ENCODE measurements around the gene ESYT1.
"Not testable (repeated sequence)": the region's sequence is repeated elsewhere in the genome, so short reads cannot be mapped to it uniquely, and the experiment has no call there.

ESYT1 gene

DNA sequence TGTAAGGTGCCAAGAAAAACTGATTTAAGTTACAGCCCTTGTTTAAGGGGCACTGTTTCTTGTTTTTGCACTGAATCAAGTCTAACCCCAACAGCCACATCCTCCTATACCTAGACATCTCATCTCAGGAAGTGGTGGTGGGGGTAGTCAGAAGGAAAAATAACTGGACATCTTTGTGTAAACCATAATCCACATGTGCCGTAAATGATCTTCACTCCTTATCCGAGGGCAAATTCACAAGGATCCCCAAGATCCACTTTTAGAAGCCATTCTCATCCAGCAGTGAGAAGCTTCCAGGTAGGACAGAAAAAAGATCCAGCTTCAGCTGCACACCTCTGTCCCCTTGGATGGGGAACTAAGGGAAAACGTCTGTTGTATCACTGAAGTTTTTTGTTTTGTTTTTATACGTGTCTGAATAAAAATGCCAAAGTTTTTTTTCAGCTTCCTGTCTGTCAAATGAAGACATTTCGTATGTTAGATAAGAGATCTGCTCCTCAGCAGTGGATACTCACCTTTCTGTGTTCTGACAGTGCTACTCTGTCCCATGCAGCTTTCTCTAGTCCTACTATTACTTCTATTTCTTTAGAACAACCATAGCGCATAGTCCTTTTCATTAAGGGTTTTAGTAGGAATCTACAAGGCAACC, 24.9 kb upstream of the ESYT1 start:
- DNase-seq (ENCODE audit: low read depth): no peak

DNA sequence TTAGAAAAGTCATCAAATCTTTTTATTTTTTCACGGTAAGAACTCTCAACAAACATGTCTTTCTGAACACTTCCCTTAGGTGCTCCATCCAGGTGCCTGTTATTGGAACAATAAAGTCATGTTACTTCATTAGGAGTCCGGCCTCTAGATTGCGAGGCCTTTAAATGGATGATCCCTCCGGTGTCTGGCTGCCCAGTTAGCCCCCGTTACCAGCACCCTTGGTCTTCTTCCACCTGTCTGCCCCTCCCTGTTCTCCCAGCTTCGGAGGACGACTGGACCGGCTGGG, 24.3 kb upstream of the ESYT1 start:
- no peak for DNase-seq (ENCODE audit: low read depth)

DNA sequence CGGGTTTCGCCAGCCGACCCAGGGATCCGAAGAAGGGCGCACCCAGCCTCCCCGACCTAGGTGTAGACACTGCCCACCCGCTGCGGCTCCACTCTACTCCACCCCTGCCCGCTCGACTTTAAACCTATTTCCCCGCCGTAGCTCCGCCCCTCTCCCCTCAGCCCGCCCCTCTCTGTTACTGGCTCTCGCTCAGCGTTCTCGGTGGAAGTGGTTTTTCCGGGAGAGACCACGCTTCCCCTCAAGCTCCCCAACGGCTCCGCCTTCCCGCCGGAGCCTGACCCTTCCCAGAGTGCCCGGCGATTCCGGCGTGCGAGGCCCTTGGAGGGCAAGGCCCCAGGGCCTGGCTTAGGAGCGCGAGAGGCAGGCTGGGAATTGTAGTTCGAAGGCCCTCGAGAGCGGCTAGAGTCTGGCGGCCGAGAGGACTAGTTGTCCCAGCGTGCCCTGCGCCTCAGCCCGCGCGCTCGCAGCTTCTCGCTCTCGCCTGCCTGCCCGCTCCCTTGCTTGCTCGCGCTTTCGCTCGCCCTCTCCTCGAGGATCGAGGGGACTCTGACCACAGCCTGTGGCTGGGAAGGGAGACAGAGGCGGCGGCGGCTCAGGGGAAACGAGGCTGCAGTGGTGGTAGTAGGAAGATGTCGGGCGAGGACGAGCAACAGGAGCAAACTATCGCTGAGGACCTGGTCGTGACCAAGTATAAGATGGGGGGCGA, 23.8 kb upstream of the ESYT1 start, which contains the start of gene PA2G4:
Gene PA2G4, plus strand, starts transcription at position 451 of the 706 bp plus-strand sequence. Its CDS starts 179 bp downstream, at position 630.
- peak; percentile 99 for DNase-seq (ENCODE audit: low read depth)

DNA sequence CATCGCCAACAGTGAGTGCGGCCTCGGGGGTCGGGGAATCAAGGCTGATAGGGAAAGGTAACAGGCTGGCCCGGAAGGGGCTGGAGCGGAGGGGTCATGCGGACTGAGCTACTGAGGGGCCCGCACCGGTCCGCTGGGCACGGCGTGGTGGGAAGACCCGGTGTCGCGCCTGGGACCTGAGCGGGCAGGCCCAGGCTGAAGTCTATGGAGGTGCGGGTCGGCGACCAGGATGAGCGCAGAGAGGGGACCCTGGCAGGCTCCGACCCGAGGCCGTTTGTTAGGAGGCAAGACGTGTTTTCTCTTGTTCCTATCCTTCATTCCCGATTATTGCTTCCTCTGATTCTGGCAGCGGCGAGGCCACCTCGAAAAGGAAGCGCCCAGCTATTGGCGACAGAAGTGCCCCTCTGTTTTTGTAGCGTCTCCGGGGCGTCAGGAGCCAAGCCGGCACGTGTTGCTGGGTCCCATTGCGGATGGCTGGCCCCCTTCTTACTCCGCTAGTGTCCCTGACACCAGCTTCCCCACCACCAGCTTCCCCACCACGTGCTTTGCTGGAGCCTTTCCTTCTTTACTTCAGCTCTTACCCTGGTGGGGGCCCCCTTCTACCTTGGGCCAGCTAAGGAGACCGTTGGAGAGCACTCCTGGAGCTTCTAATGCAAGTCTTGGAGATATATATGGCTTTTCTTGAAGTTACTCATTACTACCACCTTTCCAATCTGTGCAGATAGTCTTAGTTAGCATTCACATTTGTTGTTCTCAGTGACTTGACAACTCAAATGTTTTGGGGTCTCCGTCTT, 23.1 kb upstream of the ESYT1 start:
- DNase-seq (ENCODE audit: low read depth): peak; percentile 39

DNA sequence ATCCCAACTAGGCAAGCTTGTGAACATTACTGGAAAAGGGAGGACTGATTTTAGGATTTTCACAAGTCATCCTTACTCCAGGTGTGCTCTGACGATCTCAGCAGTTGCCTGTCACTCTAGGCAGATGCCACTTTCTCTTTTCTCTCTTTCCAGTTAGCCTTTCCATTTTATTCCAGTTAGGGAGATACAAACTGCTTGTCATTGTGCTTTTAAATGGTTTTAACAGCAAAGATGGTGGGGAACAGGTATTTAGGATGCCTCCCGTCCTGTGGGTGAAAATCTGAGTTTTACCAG, 22.5 kb upstream of the ESYT1 start:
- DNase-seq (ENCODE audit: low read depth): no peak

DNA sequence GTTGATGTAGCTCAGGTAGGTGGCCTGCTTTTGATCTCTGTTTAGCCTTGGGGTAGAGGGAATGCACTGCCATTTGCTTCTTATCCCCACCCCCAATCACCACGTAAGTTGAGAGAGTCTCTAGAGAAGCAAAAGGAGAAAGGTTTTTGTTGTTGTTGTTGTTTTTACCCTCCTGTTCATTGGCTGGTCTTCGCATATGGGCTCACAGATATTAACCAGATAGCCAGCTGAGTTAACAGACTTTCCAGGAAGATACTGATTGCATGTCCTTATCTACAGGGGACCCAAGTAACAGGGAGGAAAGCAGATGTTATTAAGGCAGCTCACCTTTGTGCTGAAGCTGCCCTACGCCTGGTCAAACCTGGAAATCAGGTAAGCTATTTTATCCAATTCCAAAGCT, 20.8 kb upstream of the ESYT1 start:
- DNase-seq (ENCODE audit: low read depth): no peak

DNA sequence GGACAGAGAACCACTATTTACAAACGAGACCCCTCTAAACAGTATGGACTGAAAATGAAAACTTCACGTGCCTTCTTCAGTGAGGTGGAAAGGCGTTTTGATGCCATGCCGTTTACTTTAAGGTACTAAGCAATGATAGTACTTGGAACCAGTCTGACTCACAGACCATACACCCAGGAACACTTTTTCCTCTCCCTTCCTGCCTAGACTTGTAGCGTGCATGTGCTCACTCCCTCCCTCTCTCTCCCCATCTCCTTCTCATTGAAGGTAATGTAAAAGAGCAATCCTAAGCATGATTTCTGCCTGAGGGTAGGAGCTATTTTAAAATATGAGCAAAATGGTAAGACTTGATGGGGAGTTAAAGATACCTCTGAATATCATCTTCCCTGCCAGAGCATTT, 17.5 kb upstream of the ESYT1 start:
- DNase-seq (ENCODE audit: low read depth): no peak

DNA sequence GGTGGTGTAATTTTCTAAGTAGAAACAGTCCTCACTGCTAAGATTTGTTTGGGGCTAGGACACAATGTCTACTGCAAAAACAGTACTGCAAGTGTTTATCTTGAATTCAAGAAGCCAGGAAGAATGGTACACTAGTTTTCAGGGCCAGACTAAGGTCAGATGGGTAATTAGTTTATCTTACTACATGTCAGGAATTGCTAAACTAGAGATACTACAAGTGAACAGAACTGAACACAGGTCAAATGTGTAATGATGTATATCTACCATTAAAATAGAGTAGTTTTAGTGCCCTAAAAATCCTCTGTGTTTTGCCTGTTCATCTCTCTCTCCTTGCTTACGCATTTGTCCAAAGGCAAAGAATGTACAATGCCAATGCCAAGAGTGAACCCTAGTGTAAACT, 14.0 kb upstream of the ESYT1 start:
- no peak for DNase-seq (ENCODE audit: low read depth)

DNA sequence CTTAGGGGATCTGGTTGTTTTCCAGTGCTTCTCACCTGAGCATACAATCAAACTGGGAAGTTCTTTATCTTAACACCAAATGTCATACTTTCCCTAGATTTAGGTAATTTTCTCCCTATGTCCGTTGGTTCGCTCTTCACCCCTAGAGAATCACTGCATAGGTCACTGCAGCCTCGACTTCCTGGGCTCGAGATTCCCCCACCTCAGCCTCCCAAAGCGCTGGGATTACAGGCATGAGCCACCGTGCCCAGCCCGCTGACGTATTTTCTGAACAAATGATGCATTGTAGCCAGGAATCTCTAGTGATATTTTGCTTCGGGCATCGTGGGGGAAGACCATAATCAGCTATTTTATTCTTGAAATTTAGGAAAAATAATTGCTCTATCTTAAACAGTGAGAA, 12.7 kb upstream of the ESYT1 start:
- peak; percentile 45 for DNase-seq (ENCODE audit: low read depth)

DNA sequence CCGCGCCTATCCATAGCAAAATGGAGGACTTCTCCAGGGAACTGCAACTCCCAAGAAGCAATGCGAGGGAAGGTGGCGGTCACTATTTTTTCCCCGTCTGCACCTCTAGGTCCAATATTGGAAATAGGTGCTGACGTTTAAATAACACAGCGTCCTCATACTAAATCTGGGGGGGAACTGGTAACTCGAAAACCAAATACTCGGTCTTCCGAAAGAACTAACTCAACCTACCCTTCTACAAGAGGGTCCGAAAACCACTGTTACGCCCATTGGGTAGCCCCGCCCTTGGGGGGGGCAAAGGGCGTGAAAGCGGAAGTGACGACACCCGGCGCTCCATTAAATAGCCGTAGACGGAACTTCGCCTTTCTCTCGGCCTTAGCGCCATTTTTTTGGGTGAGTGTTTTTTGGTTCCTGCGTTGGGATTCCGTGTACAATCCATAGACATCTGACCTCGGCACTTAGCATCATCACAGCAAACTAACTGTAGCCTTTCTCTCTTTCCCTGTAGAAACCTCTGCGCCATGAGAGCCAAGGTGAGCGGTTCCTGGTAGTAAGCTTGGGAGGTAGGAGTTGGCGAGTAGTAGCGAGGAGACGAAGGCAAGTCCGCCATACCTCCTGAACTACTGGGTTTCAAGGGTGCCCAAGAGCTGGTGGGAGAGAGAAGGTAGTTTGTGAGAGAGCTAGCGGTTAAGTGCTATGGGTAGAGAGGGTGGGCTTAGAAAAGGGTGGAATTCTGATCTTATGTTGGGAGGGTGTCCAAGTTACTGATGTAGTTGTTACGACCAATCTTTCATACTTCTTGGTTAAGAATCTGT, 11.6 kb upstream of the ESYT1 start, which contains the start of gene RPL41:
Gene RPL41, plus strand, starts transcription at position 367 of the 815 bp plus-strand sequence.
- peak; percentile 90 for DNase-seq (ENCODE audit: low read depth)

DNA sequence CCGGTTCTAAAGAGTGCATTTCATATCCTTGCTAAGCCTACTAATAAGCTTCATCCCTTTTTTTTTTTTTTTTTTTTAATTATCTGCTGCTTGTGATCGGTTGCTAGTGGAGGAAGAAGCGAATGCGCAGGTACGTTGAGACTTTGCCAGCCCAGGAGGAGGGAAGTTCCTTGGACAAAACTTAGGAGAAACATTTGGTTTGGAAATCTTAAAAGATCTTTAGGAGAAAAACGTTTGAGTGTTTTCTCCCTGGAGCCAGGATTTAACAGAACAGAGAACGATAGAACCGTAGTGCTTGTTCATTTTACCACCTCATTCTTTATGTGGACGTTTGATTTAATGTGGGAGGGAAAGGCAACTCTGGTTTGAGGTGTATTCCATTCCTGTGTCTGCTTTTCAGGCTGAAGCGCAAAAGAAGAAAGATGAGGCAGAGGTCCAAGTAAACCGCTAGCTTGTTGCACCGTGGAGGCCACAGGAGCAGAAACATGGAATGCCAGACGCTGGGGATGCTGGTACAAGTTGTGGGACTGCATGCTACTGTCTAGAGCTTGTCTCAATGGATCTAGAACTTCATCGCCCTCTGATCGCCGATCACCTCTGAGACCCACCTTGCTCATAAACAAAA, 10.9 kb upstream of the ESYT1 start:
- not testable (repeated sequence) for DNase-seq (ENCODE audit: low read depth)

DNA sequence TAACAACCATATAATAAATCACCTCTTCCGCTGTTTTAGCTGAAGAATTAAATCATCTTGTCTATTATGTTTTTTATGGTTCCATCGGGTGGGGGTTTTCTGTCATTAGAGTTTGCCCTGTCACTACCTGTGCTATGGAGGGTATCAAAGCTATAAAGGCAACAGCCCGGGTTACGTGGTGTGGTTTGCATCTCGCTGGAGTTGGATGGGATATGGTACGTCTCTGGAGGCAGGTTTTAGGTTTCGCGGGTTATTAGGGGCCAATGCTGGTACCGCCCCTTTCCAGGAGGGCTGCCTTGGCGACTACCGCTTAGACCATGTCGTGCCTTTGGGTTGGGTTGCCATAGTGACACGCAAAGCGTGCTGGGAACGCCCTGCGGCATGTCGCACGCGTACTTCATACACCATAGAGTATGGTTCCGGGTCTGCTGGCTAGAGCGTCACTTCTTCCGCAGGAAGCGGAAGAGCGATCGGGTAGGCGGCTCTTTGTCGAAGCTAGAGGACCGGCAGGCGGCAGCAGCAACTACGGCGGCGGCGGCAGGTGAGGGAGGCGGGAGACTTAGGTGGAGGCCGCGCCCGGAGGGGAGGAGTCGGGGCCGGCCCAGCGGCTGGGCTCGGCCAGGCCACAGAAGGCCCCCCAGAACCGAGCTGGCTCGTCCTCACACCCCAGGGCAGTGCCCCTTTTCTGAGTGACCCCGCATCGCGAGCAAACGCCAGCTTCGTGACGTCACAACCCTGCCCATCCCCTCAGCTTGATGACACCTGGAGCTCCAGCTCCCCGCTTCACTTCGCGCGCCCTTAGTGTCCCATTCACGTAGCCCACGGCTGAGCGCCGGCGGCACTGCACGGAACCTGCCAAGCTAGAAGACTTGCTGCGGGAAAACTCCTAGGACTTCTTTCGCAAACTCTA, 10.0 kb upstream of the ESYT1 start, which contains the start of gene ZC3H10:
Gene ZC3H10, plus strand, starts transcription at position 489 of the 910 bp plus-strand sequence. CDS start 2,297 bp downstream, outside the sequence.
- peak; percentile 99 for DNase-seq (ENCODE audit: low read depth)

DNA sequence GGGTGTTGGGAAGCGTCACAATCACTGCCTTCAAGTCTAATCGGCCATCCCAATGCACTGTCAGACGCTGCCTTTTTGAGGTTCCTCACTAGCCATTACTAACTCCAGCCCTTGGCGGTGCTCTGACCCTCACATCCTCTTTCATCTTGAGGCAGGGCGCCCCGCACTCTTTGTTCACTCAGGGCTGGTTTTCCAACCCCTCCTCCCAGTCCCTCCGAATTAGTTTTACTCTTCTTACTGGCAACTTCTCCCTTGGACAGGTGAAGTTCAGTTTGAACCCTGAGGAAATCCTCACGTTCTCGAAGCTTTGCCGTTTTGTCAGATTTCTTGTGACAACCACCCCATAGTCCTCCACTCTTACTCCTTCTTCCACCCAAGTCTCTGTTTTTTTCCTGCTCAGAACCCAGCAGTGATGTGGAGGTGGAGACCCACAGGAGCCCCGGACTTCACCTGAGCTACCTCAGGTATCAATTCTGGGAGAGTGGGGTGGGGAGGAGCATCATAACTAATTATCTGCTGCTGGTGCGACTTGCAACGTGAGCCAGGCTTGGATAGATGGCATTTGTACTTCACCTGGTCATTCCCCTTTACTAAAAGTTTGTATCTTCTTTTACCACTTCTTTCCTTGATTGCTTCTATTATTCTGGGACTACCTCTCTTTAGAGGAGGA, 9.2 kb upstream of the ESYT1 start:
- no peak for DNase-seq (ENCODE audit: low read depth)

DNA sequence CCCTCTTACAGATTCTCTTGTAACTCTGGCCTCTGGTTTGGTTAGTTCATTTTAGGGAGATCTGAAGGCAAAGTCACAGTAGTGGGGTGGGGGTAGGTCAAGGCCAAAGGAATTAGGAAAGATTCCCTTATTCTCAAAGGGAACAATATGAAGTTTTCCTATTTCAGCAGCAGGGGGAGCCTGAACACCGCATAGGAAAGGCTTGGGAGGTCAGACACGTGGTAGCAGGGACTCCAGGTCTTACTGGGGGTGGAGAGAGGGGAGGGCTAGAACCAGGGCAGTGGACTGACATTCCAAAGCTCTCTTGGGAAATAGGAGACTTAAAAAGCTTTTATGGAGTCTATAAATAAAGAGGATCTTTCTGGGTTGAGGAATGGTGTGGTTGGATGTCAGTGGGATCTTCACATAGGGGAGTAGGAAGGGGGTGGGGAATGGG, 8.7 kb upstream of the ESYT1 start:
- peak; percentile 94 for DNase-seq (ENCODE audit: low read depth)

DNA sequence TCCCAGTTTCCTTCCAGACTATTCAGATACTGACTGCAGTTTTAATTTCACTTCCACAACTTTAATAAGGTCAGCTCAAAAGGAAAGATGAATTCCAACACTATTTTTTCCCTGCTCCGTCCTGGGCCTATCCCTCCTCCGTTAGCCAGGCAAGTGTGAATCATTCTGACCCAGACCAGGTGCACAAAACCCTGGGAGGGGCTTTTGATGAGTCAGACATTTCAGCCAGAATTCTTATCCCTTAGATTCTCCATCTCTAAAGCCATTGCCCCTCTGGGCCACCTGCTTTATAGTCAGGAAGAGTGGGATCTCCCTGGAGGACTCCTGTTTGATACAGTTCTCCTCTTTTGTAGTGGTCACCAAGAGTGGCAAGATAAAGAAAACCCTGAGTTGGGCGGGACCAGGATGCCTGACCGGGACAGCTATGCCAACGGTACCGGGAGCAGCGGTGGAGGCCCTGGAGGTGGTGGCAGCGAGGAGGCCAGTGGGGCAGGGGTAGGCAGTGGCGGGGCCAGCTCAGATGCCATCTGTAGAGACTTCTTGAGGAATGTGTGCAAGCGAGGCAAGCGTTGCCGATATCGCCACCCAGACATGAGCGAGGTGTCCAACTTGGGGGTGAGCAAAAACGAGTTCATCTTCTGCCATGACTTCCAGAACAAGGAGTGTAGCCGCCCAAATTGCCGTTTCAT, 7.8 kb upstream of the ESYT1 start:
- peak; percentile 35 for DNase-seq (ENCODE audit: low read depth)

DNA sequence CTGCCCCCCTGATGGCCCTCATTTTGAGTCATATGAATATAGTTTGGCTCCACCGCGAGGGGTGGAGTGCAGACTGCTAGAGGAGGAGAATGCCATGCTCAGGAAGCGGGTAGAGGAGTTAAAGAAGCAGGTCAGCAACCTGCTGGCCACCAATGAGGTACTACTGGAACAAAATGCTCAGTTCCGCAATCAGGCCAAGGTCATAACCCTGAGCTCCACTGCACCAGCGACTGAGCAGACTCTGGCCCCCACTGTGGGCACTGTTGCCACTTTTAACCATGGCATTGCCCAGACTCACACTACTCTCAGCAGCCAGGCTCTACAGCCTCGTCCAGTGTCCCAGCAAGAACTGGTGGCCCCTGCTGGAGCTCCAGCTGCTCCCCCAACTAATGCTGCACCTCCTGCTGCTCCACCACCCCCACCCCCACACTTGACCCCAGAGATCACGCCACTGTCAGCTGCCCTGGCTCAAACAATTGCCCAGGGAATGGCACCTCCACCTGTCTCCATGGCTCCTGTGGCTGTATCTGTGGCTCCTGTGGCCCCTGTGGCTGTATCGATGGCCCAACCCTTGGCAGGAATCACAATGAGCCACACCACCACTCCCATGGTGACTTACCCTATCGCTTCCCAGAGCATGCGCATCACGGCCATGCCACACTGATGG, 6.7 kb upstream of the ESYT1 start:
- no peak for DNase-seq (ENCODE audit: low read depth)

DNA sequence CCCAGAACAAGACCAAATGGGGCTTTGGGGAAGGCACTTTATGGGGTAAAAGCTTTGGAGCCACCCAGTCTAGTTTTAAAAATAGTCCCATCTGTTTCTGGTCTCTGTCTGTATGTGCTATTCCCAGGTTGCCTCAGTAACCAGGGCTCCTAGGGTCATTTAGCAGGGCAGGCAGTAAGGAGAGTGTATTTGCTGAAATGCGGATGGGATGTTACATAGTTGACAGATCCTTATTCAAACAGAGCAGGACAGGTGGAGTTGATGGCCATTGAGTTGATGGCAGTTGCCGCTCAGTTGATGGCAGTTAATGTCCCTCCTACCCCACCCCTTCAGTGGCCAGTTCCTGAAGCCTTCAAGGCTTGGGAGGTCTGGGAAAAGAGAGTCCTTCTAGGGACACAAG, 5.4 kb upstream of the ESYT1 start:
- no peak for DNase-seq (ENCODE audit: low read depth)

DNA sequence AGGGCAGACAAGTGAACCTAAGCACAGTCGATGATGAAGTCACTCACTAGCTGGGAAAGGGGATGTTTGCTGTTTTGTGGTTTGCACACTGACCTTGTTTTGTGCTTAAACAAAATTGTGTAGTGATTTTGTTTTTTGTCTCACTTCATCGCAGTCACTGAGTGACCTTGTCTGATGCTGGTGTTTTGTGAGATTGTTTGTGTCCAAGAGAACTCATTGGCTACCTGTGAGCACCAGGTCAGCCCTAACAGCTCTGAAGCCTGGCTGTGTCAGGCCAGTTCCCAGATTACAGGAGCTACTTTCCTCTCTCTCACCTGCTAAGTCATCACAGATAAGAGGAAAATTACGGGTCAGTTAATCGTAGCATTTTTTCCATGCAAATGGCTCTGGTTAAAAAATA, 3.9 kb upstream of the ESYT1 start:
- DNase-seq (ENCODE audit: low read depth): no peak

DNA sequence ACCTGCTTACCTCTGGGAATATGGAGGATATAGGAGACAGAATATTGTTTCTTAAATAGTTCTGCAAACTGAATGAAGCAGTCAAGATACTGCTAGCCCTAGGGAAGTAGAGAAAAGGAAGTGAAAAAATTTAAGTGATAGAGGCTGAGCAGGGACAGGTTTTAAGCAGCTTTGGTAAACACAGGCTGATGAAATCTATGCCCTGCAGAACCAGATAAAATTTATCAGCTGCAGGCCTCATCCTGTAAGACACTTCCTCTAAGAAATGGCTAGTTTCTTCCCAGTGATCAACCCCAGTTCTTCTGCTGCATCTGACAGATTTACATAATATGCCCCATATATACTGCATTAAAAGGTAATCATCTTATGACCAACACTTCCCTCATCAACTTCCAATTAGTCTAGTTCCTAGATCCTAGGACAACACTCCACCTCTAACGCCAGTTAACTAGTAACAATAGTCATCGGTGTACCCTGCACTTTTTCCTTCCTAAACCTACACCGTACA, 1.3 kb upstream of the ESYT1 start:
- no peak for DNase-seq (ENCODE audit: low read depth)
